OCI-LY7 (cell line): ENCODE data around the gene DIPK1A. TPM values are rescaled to one million over a fixed set of nuclear protein-coding genes. Genes with fewer than 3 reads are reported as not detected.

Experiments used
- BruUV-seq: library from RNA; stranded (reverse); fragments of 400-500 nt; replicated peaks from 2 replicates; lab custom pipeline; 2021; lab: Mats Ljungman, UMichigan
- CTCF ChIA-PET: fragments of 300-600 bp; sonication (Branson Sonifier 250); formaldehyde crosslinking; loops from one replicate; lab custom pipeline; 2022; ENCODE audit warnings: antibody characterized with exemption; ENCODE audit not compliant: unreplicated experiment; lab: Charles Lee
- POLR2A ChIA-PET: fragments of 300-600 bp; sonication (Branson Sonifier 250); formaldehyde crosslinking; loops from one replicate; lab custom pipeline; 2022; ENCODE audit warnings: antibody characterized with exemption; lab: Charles Lee
- DNase-seq: peaks from one replicate; pipeline ENCODE4 v3.0.0-alpha.2; 2015; ENCODE audit warnings: low spot score
- H2AFZ ChIP-seq: fragments of 200-600 bp; sonication (generic), shearing (Covaris generic); 2 replicates; pipeline ENCODE4 v1.6.1; 2014; ENCODE audit warnings: mild to moderate bottlenecking, antibody characterized with exemption, low read length, moderate library complexity
- H3K27ac ChIP-seq: fragments of 200-600 bp; sonication (generic); 2 replicates; pipeline ENCODE4 v1.5.1; 2014; ENCODE audit warnings: mixed run types, low read depth, mild to moderate bottlenecking, moderate library complexity, low read length, inconsistent platforms; ENCODE audit not compliant: poor library complexity, severe bottlenecking
- H3K36me3 ChIP-seq: fragments of 200-600 bp; sonication (generic); 2 replicates; pipeline ENCODE4 v1.6.1; 2014; ENCODE audit warnings: mild to moderate bottlenecking, antibody characterized with exemption, low read length, moderate library complexity, mixed read lengths; ENCODE audit not compliant: insufficient read depth
- H3K4me1 ChIP-seq: fragments of 200-600 bp; sonication (generic); 2 replicates; pipeline ENCODE4 v1.5.1; 2014; ENCODE audit warnings: mild to moderate bottlenecking, low read length; ENCODE audit not compliant: insufficient read depth, poor library complexity, severe bottlenecking
- H3K4me2 ChIP-seq: fragments of 200-600 bp; sonication (generic); 2 replicates; pipeline ENCODE4 v1.6.1; 2014; ENCODE audit warnings: mild to moderate bottlenecking, low read length
- H3K4me3 ChIP-seq: fragments of 200-600 bp; sonication (generic); 2 replicates; pipeline ENCODE4 v1.5.1; 2014; ENCODE audit warnings: mild to moderate bottlenecking, low read depth, low read length; ENCODE audit not compliant: poor library complexity, severe bottlenecking
- H3K79me2 ChIP-seq: fragments of 200-600 bp; sonication (generic); 2 replicates; pipeline ENCODE4 v1.6.1; 2016; ENCODE audit warnings: low read depth, mild to moderate bottlenecking, low read length, moderate library complexity, mixed read lengths; ENCODE audit not compliant: insufficient read depth
- H3K9me2 ChIP-seq: fragments of 200-600 bp; sonication (generic); 2 replicates; pipeline ENCODE4 v1.6.1; 2016; ENCODE audit warnings: mild to moderate bottlenecking, low read length, mixed read lengths; ENCODE audit not compliant: insufficient read depth
- H3K9me3 ChIP-seq: fragments of 200-600 bp; sonication (generic); 2 replicates; pipeline ENCODE4 v1.6.1; 2014; ENCODE audit warnings: mild to moderate bottlenecking, mixed run types, low read length, mixed read lengths
- H4K20me1 ChIP-seq: fragments of 200-600 bp; sonication (generic); 2 replicates; pipeline ENCODE4 v1.6.1; 2014; ENCODE audit warnings: mild to moderate bottlenecking, antibody characterized with exemption, low read length, moderate library complexity, mixed read lengths; ENCODE audit not compliant: insufficient read depth
- EZH2phosphoT487 ChIP-seq: fragments of 200-600 bp; sonication (generic); IDR thresholded peaks from 2 replicates; pipeline ENCODE4 v1.6.1; 2018; ENCODE audit warnings: low read depth, borderline replicate concordance, mild to moderate bottlenecking, mixed run types, antibody characterized with exemption, low read length, moderate library complexity, mixed read lengths
- intact Hi-C: fragments of 100-400 bp; cut with micrococcal nuclease; formaldehyde crosslinking; loops from one replicate; pipeline ENCODE4 v1.10.0; 2022; ENCODE audit not compliant: unreplicated experiment
- total RNA-seq, 2 experiments: library from RNA; depleted of rRNA in 1 of 2; stranded (reverse); fragments of >200 nt in 1 of 2; shearing (Covaris generic) in 1 of 2; gene quantifications; 2 replicates each; pipeline ENCODE4 v1.2.3, GENCODE V29; 2014 to 2022
- TF ChIP-seq, protein P1 (sequence below): fragments of 200-600 bp; sonication (generic); conservative IDR thresholded peaks from 2 replicates; pipeline ENCODE4 v1.5.1; 2014; ENCODE audit warnings: mild to moderate bottlenecking, antibody characterized with exemption, low read length, moderate library complexity, mixed read lengths

Gene DIPK1A
- total RNA-seq, 2 experiments from 2014 or later, result 13.0 to 25.4 TPM

DNA sequence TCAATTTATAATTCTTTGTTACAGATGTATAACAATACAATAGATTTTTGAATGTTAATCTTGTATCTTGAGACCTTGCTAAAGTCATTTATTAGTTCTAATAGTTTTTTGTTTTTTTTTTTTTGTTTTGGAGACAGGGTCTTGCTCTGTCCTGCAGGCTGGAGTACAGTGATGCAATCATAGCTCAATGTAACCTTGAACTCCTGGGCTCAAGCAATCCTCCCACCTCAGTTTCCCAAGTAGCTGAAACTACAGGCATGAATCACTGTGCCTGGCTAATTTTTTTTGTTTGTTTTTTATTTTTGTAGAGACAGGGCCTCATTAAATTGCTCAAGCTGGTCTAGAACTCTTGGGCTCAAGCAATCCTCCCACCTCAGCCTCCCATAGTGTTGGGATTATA lies 26.2 kb upstream of the DIPK1A start:
- Histone ChIP-seq H3K79me2 (no peaks in the 10 kb centered on the region), H3K4me2 (no peak overlapping the region), H3K9me2 (no peaks in the 10 kb centered on the region), H3K36me3 (no peaks in the 10 kb centered on the region; the same call in 1 of the 2 replicates), H3K27ac (no peak overlapping the region), H3K4me1 (peaks cover 22% of the 10 kb centered on the region), H4K20me1 (no peaks in the 10 kb centered on the region), H2AFZ (no peak overlapping the region), H3K4me3 (no peak overlapping the region), H3K9me3 (peaks cover 5% of the 10 kb centered on the region; the same call in 1 of the 2 replicates)
- ChIA-PET POLR2A (interaction anchor here (0.7 to 4.0 kb wide), 5 partner anchors 8 to 128 kb away, joined by 3 to 41 read pairs (median 3); no protein-coding TSS in a partner anchor), CTCF (no interaction called here)
- TF ChIP-seq EZH2phosphoT487, result no peak
- TF ChIP-seq, protein P1, sequence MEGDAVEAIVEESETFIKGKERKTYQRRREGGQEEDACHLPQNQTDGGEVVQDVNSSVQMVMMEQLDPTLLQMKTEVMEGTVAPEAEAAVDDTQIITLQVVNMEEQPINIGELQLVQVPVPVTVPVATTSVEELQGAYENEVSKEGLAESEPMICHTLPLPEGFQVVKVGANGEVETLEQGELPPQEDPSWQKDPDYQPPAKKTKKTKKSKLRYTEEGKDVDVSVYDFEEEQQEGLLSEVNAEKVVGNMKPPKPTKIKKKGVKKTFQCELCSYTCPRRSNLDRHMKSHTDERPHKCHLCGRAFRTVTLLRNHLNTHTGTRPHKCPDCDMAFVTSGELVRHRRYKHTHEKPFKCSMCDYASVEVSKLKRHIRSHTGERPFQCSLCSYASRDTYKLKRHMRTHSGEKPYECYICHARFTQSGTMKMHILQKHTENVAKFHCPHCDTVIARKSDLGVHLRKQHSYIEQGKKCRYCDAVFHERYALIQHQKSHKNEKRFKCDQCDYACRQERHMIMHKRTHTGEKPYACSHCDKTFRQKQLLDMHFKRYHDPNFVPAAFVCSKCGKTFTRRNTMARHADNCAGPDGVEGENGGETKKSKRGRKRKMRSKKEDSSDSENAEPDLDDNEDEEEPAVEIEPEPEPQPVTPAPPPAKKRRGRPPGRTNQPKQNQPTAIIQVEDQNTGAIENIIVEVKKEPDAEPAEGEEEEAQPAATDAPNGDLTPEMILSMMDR, result no peak
- DNase-seq, result no peak
- BruUV-seq, result no TSS peak
- intact Hi-C loops, result no loop called here

GRCh38 chr1:92985101-92985500 lies 23.8 kb upstream of the DIPK1A start:
- intact Hi-C loops, result no loop called here
- Histone ChIP-seq H3K4me2 (no peak overlapping the region), H3K4me1 (peaks cover 19% of the 10 kb centered on the region), H4K20me1 (no peaks in the 10 kb centered on the region), H2AFZ (no peak overlapping the region; the same call in 1 of the 2 replicates), H3K36me3 (no peaks in the 10 kb centered on the region; the same call in 1 of the 2 replicates), H3K9me3 (peaks cover 9% of the 10 kb centered on the region; the same call in 1 of the 2 replicates), H3K9me2 (no peaks in the 10 kb centered on the region), H3K79me2 (no peaks in the 10 kb centered on the region), H3K4me3 (no peak overlapping the region), H3K27ac (no peak overlapping the region)
- no TSS peak for BruUV-seq
- DNase-seq, result no peak
- ChIA-PET CTCF (no interaction called here), POLR2A (interaction anchor here (0.6 kb wide), 2 partner anchors 10 to 127 kb away, joined by 3 to 6 read pairs; no protein-coding TSS in a partner anchor)
- TF ChIP-seq EZH2phosphoT487, result no peak
- TF ChIP-seq, protein P1, result no peak
